SK-N-MC (cell line): ENCODE measurements around the gene PRDM16.

Experiments
- DNase-seq: peaks from one replicate; pipeline ENCODE4 v3.0.0-alpha.2; 2011; ENCODE audit warnings: low read depth, low spot score
- H3K27ac ChIP-seq: fragments of 200-600 bp; sonication (generic); 2 replicates; pipeline ENCODE4 v1.5.1; 2016; ENCODE audit warnings: mixed run types
- H3K36me3 ChIP-seq: fragments of 200-600 bp; sonication (generic); 2 replicates; pipeline ENCODE4 v1.6.1; 2017; ENCODE audit warnings: antibody characterized with exemption, low read length, mixed read lengths; ENCODE audit not compliant: insufficient read depth
- H3K4me3 ChIP-seq: fragments of 200-600 bp; sonication (generic); 2 replicates; pipeline ENCODE4 v1.5.1; 2016
- H3K9ac ChIP-seq: fragments of 200-600 bp; sonication (generic); 2 replicates; pipeline ENCODE4 v1.8.0; 2017; ENCODE audit warnings: mixed run types, mixed read lengths; ENCODE audit not compliant: insufficient read length
- H3K9me3 ChIP-seq: fragments of 200-600 bp; sonication (generic); 2 replicates; pipeline ENCODE4 v1.6.1; 2017; ENCODE audit warnings: low read depth, mild to moderate bottlenecking, antibody characterized with exemption, low read length, moderate library complexity, mixed read lengths
- EZH2 ChIP-seq: fragments of 200-600 bp; sonication (generic); IDR thresholded peaks from one replicate; pipeline ENCODE4 v1.6.1; 2017; ENCODE audit warnings: antibody characterized with exemption
- FOXP2 ChIP-seq: optimal IDR thresholded peaks from 2 replicates; pipeline ENCODE3; 2011; ENCODE audit warnings: mild to moderate bottlenecking, moderate library complexity; ENCODE audit not compliant: insufficient read depth; ENCODE audit errors: extremely low read length, control extremely low read depth
- POLR2AphosphoS5 ChIP-seq: IDR thresholded peaks from 2 replicates; pipeline ENCODE4 v1.6.1; 2012; ENCODE audit warnings: mild to moderate bottlenecking, low read depth, low read length, borderline replicate concordance

Gene PRDM16

GRCh38 chr1:3117879-3118278 lies 48.9 kb downstream of the PRDM16 start:
- no peak for DNase-seq
- no peak overlapping the region for H3K4me3 ChIP-seq
- H3K27ac ChIP-seq = no peak overlapping the region

DNA sequence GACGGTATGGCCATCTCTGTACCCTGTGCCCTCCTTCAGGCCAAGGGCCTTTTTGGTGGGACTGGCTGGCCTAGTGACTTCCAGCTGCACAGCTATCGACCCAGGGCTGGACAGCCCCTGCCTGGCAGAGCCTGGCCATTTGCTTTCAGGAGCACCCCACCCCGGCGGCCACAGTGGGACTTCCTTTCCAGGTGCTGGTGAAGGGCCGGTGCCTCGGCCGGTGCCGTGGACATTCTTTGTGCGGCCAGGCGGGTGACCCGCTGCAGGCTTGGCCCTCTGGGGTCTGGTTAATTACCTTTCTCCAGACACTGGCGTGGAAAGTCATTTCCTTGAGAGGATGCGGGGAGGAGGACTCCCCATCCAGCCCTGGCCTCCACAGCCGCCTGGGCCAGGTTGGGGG lies 50.1 kb downstream of the PRDM16 start:
- H3K9me3 ChIP-seq = no peaks in the 10 kb centered on the region

More at GRCh38 chr1:3117879-3118278, 48.9 kb downstream of the PRDM16 start:
- TF ChIP-seq POLR2AphosphoS5 (no peak), EZH2 (no peak), FOXP2 (no peak)
- H3K9ac ChIP-seq = no peak overlapping the region
- H3K9me3 ChIP-seq = no peaks in the 10 kb centered on the region
- H3K36me3 ChIP-seq = no peaks in the 10 kb centered on the region

GRCh38 chr1:3119725-3120124 lies 50.7 kb downstream of the PRDM16 start:
- no peak for DNase-seq
- Histone ChIP-seq H3K9me3 (no peaks in the 10 kb centered on the region), H3K36me3 (no peaks in the 10 kb centered on the region), H3K9ac (no peak overlapping the region), H3K27ac (no peak overlapping the region), H3K4me3 (no peak overlapping the region)
- TF ChIP-seq POLR2AphosphoS5 (no peak), FOXP2 (no peak), EZH2 (no peak)

More for the DNA sequence above, 50.1 kb downstream of the PRDM16 start:
- Histone ChIP-seq H3K27ac (no peak overlapping the region), H3K36me3 (no peaks in the 10 kb centered on the region), H3K9ac (no peak overlapping the region), H3K4me3 (no peak overlapping the region)
- no peak for DNase-seq
- TF ChIP-seq POLR2AphosphoS5 = no peak
- TF ChIP-seq EZH2 = no peak
- no peak for TF ChIP-seq FOXP2

- no peak overlapping the region for H3K9ac ChIP-seq
- no peak overlapping the region for H3K27ac ChIP-seq
- no peaks in the 10 kb centered on the region for H3K36me3 ChIP-seq
- H3K9me3 ChIP-seq = no peaks in the 10 kb centered on the region
- no peak for DNase-seq
- TF ChIP-seq EZH2 (no peak), POLR2AphosphoS5 (no peak), FOXP2 (no peak)
- H3K4me3 ChIP-seq = no peak overlapping the region
Measured at GRCh38 chr1:3120140-3120539, 51.1 kb downstream of the PRDM16 start.

DNA sequence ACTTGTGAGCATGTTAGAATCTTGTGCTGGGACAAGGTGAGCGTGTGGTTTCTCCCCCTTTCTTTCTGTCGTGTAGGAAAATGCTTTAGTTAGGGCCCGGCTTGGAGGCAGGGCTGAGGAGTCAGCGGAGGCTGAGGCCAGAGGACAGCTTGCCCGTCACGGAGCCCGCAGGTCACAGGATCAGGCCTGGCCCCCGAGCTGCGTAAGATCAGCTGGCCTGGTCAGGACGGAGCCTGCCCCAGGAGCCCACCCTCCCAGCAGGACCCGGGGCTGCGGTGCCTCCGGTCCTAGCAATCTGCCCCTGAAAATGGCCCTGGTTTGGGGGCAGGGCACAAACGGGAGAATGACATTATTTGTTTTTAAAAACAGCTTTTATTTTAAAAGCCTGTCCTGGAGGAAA lies 52.0 kb downstream of the PRDM16 start:
- Histone ChIP-seq H3K9me3 (no peaks in the 10 kb centered on the region), H3K9ac (no peak overlapping the region), H3K27ac (no peak overlapping the region), H3K36me3 (no peaks in the 10 kb centered on the region), H3K4me3 (no peak overlapping the region)
- DNase-seq = no peak
- TF ChIP-seq EZH2 (no peak), POLR2AphosphoS5 (no peak), FOXP2 (no peak)

DNA sequence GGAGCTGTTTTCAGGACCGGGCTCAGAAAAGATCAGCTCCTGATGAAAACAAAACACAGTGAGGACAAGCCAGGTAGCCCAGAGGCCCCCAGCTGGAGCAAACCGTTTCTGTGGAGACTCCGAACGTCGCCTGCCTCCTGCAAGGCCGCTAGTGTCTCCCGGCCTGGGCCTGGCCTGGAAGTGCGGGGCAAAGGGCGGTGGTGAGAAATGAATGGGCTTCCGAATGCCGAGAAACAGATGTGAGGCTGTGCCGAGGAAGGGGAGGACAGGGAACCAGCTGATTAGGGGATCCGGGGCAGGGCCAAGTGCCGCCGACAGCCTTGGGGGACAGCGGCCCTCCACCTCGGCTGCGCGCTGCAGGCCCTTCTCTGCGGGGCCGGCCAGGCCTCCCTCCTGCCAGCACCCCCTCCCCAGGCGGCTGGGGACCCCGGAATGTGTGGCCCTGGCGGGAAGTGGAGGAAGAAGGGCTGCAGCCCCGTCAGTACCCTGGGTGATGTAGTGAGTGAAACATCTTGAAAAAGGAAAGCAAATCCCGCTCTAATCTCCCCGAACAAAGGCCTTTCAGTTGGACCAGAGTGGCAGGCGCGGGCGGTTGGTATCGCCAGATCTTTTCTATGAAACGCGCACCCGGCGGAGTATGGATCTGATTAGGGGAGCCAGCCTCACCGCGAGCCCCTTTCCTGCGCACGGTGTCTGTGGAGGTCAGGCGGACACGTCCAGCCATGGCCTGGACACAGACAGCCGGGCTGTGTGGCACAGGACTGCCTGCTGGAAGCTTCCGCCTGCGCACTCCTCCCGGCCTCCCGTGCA lies 52.6 kb downstream of the PRDM16 start:
- Histone ChIP-seq H3K9me3 (no peaks in the 10 kb centered on the region), H3K36me3 (no peaks in the 10 kb centered on the region), H3K27ac (no peak overlapping the region), H3K4me3 (no peak overlapping the region), H3K9ac (no peak overlapping the region)
- TF ChIP-seq FOXP2 = no peak
- TF ChIP-seq EZH2 = no peak
- TF ChIP-seq POLR2AphosphoS5 = no peak
- DNase-seq = no peak

- Histone ChIP-seq H3K27ac (no peak overlapping the region), H3K4me3 (no peak overlapping the region), H3K9ac (no peak overlapping the region), H3K36me3 (no peaks in the 10 kb centered on the region), H3K9me3 (no peaks in the 10 kb centered on the region)
- DNase-seq = no peak
- TF ChIP-seq POLR2AphosphoS5 (no peak), FOXP2 (no peak), EZH2 (peak; percentile 40)
Measured at GRCh38 chr1:3122311-3122710, 53.3 kb downstream of the PRDM16 start.

DNA sequence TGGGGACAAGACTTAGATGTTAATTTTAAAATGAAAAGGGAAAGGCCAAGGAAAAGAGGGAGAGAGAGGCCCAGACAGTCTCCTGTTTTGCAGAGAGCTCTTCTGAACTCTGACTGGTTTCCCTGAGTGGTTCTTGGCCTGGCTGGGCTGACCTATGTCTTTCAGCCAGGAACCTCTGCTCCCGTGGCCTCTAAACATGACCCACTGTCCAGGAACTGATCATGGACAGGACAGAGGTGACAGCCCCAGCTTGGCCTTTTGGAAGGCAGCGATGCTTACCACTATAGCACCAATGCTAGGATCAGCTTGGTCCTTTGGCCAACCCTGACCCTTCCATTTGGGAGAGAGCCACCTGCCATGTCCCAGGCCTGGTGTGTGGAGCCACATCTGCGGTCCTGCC lies 55.2 kb downstream of the PRDM16 start:
- Histone ChIP-seq H3K4me3 (no peak overlapping the region), H3K9me3 (no peaks in the 10 kb centered on the region), H3K27ac (no peak overlapping the region), H3K36me3 (no peaks in the 10 kb centered on the region), H3K9ac (no peak overlapping the region)
- no peak for DNase-seq
- no peak for TF ChIP-seq POLR2AphosphoS5

DNA sequence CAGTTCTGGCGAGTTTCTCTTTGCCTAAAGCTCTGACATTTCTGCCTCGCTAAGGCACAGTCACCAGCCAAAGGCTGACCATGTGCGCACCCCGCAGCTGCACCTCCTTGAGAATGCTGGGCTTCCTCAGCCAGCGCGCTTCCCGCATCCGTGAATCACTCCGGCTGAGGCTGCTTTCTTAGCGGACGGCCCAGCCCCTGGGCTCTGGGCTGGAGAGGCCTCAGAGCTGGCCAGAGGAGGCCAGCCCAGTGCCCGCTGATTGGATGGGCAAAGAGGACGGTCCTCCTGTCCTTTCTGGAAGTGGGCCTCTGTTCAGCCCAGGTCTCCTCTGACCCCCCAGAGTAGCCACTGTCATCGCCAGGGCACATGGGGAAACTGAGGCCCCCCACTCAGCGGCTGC lies 56.1 kb downstream of the PRDM16 start:
- H3K27ac ChIP-seq = no peak overlapping the region

More for the DNA sequence above, 56.1 kb downstream of the PRDM16 start:
- no peak for TF ChIP-seq EZH2
- no peak for TF ChIP-seq POLR2AphosphoS5
- no peak for TF ChIP-seq FOXP2
- Histone ChIP-seq H3K36me3 (no peaks in the 10 kb centered on the region), H3K9ac (no peak overlapping the region), H3K9me3 (no peaks in the 10 kb centered on the region), H3K4me3 (no peak overlapping the region)
- DNase-seq = no peak
